LHCN-M2 (cell line): Measurements from ENCODE around the gene DLL4. TPM values are rescaled to one million over a fixed set of nuclear protein-coding genes. Genes with fewer than 3 reads are reported as not detected.

ENCODE experiments used
- DNase-seq: peaks from one replicate; pipeline ENCODE4 v3.0.0-alpha.2; 2012; ENCODE audit warnings: low read depth
- total RNA-seq: library from RNA; depleted of rRNA; stranded (reverse); fragments of >200 nt; gene quantifications from 2 replicates; pipeline ENCODE4 v1.2.3, GENCODE V29; 2014

Gene DLL4
- total RNA-seq, 1 experiment from 2014 or later: 0.17 TPM

DNA sequence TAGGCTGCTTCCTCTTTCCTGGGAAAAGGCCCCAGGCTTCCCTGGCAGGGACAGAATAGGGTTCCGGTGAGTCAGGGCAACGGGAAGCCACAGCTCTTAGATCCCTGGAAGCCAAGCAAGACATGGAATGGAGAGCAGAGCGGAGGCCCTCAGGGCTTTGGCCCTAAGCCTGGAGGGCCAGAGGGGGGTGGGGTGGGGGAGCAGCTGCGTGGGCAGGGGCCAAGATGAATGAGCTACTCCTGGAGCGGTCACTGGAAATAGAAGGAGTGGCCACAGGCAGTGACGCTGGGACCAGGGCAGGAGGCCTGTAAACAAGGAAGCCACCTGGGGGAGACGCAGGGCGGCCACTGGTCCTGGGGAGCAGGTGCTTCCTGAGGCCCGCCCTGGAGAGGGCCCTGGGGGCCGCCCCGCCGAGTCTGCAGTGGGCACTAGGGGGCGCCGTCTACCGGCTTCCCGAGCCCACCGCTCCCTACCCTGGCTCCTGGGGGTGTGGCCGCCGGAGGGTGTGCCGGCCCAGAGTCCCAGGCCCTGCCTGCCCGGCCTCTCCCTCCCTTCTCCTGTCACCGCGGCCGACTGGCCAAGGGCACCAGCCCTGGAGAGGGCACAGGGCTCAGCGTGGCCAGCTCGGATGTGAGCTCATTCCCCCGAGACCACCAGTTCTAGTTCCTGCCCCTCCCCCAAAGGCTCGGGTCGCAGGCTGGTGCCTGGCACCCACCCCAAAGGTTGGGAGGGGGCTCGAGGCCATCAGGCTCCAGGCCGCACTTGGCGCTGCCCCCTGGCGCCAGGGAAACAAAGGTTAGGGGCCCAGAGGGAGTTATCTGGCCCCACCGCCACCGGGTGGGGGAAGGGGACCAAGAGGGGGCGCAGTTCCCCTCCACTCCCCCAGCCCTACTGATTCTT lies 22.8 kb upstream of the DLL4 start:
- DNase-seq: peak; percentile 94

DNA sequence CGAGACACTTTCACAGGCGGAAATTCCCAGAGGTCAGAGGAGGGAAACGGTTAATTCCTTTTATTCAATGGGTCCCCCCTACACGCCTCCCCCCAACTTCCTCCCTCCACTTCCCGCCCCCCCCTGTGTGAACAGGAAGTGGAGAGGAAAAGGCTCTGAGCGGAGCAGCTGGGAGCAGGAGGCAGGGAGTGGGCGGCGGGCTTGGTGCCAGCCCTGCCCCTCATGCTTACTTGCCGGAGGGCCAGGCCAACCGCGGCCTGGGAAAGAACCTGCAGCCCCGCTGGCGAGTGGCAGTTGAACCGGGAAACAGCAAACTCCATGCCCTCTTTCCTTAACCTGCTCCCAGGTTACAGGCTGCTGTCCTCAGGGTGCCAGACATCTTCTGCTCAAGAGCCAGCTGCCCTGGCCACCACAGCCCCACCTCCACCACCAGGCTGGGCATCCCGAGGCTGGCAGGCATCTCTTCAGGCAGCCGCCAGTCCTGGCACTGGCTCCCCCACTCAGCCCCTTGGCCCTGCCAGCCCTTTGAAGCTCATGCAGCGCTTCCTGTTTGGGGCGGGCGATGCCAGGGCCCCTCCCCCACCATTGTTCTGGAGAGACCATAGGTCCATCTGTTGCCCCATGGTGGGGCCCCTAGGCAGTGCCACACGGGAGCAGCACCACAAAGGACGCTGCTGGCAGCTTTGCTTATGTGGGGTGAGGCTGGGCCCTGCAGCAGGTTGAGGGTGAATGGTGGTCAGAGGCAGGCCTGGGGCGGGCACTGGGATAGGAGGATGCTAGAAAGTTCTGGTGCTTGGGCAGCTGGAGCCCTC lies 21.9 kb upstream of the DLL4 start:
- no peak for DNase-seq

GRCh38 chr15:40908095-40908494 lies 21.0 kb upstream of the DLL4 start:
- no peak for DNase-seq

GRCh38 chr15:40909662-40910630 lies 19.2 kb upstream of the DLL4 start:
- DNase-seq: no peak

- no peak for DNase-seq
These were observed 18.0 kb upstream of the DLL4 start for GRCh38 chr15:40911141-40911540.

DNA sequence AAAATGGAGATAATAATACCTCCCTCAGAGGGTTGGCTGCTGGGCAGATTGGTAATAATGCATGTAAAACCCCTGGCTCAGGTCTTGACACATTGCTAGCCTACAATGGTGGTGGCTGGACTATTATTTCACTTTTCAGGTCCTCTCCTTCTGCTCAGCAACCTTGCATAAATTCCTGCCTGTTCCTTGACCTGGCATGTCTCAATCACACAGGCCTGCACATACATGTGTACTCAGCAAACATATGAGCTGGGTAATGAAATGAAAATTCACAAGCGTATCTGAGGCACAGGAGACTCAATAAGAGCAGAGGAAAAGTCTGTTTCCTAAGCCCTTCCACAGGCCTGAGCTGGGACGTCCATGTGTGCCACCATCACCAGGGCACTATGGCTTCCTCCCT lies 17.4 kb upstream of the DLL4 start:
- DNase-seq: no peak

- DNase-seq: no peak
These were observed 16.7 kb upstream of the DLL4 start for GRCh38 chr15:40912478-40912877.

- no peak for DNase-seq
These were observed 15.1 kb upstream of the DLL4 start for GRCh38 chr15:40914013-40914412.

DNA sequence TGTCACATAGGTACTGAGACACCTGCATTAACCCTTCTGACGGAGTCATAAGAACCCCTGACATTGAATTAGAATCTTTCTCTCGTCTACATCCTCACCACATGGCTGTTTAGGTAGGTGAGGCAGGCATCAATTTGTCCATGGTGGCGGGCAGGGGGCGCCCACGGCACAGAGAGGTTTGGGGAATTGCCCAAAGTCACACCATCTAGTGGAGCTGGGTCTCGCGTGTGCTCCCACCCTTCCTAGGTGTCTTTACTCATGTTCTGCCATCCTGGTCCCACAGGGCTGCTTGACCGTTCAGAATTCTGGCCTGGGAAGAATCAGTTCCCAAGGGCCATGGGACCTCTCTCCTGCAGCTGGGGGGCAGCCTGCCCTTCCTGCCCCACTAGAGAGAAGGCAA lies 14.7 kb upstream of the DLL4 start:
- DNase-seq: no peak

- no peak for DNase-seq
These were observed 14.0 kb upstream of the DLL4 start for GRCh38 chr15:40915116-40915661.

DNA sequence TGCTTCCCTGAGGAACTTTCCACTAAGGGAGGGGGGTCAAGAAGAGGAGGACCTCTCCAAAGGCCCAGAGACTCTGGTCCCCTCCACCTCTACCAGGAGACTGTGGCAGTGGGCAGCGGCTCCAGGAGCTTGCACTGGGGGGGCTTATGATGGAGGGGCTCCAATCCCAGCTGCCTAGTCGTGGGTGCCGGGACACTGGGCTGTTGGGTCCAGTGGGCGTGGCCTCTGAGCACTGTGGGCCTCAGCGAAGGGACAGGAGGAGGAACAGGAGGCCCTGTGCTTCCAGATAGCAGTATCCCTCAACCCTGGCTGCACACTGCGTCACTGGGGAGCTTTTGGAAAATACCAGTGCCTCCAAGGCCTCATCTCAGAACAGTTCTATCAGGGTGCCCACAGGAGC lies 13.5 kb upstream of the DLL4 start:
- no peak for DNase-seq

- DNase-seq: no peak
These were observed 11.6 kb upstream of the DLL4 start for GRCh38 chr15:40917585-40917984.

DNA sequence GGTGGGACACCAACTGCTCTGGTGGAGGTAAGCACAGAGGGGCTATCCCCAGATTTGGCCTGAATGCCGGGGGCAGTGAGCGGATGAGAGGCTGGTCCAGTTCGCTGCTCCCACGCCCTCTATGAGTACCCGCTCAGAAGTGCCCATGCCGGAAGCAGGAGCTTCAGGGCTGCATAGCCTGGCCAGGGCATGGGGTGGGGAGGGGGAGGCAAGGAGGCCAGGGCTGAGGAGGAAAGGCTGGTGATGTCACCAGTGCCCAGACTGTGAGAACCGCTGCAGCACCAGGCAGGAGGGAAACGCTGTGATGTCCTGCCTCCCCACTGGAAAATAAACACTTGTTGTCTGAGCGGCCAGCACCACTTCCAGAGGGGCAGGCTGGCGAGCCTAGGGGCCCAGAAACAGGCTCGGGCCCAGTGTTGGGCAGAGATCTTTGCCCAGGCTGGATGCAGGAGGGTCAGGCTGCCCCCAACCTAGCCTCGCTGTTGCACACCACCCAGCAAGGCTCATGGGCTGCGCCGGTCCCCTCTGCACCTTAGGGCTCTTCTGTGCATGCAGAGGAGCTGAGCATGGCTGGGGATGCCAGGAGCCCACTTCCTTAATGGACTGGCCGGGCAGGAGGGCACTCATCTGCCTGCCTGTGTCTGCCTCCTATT lies 10.9 kb upstream of the DLL4 start:
- DNase-seq: no peak

GRCh38 chr15:40918799-40919392 lies 10.2 kb upstream of the DLL4 start:
- no peak for DNase-seq

GRCh38 chr15:40921949-40922607 lies 7.1 kb upstream of the DLL4 start:
- no peak for DNase-seq

GRCh38 chr15:40922608-40923005 lies 6.5 kb upstream of the DLL4 start:
- no peak for DNase-seq

- DNase-seq: no peak
These were observed 5.6 kb upstream of the DLL4 start for GRCh38 chr15:40923551-40923950.

DNA sequence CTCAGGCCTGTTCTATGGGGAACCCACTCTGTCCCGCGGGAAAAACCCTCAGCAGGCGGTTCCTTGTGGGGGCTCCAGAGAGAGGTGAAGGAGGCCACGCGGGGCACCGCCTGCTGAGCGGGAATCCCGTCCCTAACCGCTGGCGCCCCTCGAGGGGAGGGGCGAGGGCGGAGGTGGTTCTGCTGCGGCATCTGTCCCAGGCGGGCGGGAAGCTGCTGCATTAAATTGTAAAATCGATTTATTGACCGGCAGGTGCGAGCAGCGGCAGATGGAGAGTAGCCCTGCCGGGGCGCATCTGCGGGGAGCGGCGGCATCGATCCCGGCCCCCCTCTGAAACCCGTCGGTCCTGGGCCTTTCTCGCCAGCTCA lies 3.7 kb upstream of the DLL4 start:
- no peak for DNase-seq

DNA sequence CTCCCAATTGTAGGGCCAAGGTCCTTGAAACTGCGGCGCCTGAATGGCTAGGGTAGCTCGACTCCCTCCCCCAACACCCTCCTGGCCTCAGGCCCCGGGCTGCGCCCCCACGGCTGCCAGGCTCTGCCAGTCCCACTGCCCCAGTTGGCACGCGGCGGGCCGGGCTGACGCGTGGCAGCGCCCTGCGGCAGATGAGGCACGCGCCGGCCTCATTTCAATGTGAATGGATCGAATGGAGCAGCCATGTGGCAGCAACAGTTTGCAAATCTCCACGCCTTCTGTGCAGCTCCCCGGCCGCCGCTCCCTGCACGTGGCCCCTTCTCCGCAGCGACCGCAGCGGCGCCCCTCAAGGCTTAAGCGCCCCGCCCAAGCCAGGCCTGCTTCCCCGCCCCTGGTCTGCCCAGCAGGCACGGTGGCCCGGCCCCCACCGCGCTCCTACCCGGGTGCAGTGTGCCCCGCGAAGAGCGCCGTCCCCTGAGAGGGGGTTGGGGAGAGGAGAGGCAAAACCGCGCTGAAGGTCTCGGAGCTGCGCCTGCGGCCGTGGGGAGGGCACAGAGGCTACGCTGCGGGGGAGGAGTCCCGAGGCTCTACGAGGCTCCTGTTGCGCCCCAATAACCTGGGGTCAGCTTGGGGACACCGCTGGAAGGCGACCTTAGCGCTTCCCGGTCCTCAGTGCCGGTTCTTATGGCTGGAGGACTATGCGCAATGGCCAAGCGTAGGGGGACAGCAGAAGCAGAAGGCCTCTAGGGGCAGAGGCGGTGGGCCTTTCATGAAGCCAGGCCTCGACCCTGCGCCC lies 3.1 kb upstream of the DLL4 start:
- no peak for DNase-seq
